BE2C (cell line): Measurements from ENCODE around the gene CYTH4.

ENCODE experiments used
- DNase-seq: peaks from one replicate; pipeline ENCODE4 v3.0.0-alpha.2; 2020
- H3K27me3 ChIP-seq: fragments of 250-450 bp; sonication (Bioruptor Pico); 2 replicates; pipeline ENCODE4 v1.5.1; 2020; ENCODE audit warnings: mild to moderate bottlenecking
- H3K36me3 ChIP-seq: fragments of 250-450 bp; sonication (Bioruptor Pico); 2 replicates; pipeline ENCODE4 v1.5.1; 2020; ENCODE audit warnings: mild to moderate bottlenecking
- H3K4me1 ChIP-seq: fragments of 250-450 bp; sonication (Bioruptor Pico); 2 replicates; pipeline ENCODE4 v1.5.1; 2020
- H3K4me3 ChIP-seq: 2 replicates; pipeline ENCODE4 v1.5.1; 2011; ENCODE audit warnings: low read depth, low read length
- H3K9me3 ChIP-seq: fragments of 250-450 bp; sonication (Bioruptor Pico); 2 replicates; pipeline ENCODE4 v1.5.1; 2020
- TF ChIP-seq, protein P1 (sequence below): IDR thresholded peaks from 2 replicates; pipeline ENCODE4 v1.5.1; 2012; ENCODE audit warnings: mild to moderate bottlenecking, low read depth, low read length

CYTH4 gene

DNA sequence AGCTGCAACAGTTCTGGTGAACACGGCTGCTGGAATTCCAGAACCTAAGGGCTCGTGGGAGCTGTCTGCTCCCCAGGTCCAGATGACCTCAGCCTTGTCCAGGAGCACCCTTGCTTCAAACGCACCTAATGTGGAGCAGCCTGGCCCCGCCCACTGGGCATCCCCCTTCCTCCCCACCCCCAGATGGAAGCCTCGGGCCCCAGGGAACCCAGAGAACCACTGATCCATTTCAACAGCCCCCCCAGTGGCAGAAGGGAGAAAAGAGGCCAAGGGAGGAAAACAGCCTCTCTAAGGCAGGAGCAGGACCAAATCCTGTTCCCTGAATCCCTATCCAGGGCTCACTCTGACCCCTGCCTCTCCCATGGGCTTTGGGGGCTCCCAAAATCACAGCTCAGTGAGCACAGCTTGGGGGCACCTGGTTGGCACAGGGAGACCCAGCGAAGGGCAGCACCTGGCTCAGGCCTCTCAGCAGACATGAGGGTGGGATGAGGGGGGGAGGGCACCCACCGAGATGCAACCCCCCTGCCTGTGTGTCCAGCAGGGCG is 1.2 kb downstream of the CYTH4 start:
- H3K27me3 ChIP-seq, result peaks cover 6% of the 10 kb centered on the region; the same call in 1 of the 2 replicates
- H3K36me3 ChIP-seq, result no peaks in the 10 kb centered on the region
- TF ChIP-seq, protein P1, sequence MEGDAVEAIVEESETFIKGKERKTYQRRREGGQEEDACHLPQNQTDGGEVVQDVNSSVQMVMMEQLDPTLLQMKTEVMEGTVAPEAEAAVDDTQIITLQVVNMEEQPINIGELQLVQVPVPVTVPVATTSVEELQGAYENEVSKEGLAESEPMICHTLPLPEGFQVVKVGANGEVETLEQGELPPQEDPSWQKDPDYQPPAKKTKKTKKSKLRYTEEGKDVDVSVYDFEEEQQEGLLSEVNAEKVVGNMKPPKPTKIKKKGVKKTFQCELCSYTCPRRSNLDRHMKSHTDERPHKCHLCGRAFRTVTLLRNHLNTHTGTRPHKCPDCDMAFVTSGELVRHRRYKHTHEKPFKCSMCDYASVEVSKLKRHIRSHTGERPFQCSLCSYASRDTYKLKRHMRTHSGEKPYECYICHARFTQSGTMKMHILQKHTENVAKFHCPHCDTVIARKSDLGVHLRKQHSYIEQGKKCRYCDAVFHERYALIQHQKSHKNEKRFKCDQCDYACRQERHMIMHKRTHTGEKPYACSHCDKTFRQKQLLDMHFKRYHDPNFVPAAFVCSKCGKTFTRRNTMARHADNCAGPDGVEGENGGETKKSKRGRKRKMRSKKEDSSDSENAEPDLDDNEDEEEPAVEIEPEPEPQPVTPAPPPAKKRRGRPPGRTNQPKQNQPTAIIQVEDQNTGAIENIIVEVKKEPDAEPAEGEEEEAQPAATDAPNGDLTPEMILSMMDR, result no peak
- H3K4me1 ChIP-seq, result no peaks in the 10 kb centered on the region
- no peaks in the 10 kb centered on the region; the same call in 1 of the 2 replicates for H3K9me3 ChIP-seq
- no peak for DNase-seq
- no peak overlapping the region for H3K4me3 ChIP-seq

DNA sequence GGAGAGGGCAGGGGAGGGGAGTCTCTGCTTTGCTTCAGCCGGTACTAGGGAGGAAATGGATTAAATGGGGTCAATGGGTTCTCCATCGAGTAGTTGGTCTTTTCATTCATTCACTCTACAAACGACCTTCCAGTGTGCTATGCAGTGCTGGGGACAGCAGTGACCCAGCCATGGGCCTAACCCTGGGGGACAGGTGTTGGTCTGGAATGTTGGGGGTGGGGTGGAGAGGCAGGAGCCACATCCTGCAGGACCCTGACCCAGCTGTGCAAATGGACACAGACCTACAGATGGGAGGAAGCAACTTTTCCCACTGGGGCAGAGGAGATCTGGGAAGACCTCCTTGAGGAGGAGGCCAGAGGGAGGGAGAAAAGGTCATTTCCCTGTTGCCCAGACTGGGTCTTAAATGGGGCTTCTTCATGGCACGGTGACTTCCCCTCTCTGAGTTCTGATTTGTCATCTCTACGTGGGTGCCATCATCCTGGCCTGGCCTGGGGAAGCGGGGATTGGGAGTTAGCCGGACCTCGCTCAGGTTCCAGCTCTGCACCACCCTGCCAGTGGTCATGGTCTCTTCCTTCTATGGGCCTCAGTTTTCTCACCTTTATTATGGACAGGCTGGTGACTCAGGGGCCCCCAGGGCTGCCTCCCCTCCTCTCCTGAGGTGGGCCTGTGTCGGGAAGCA is 2.0 kb downstream of the CYTH4 start:
- Histone ChIP-seq H3K36me3 (no peaks in the 10 kb centered on the region), H3K9me3 (no peaks in the 10 kb centered on the region; the same call in 1 of the 2 replicates), H3K4me1 (no peaks in the 10 kb centered on the region), H3K4me3 (no peak overlapping the region), H3K27me3 (peaks cover 6% of the 10 kb centered on the region; the same call in 1 of the 2 replicates)
- no peak for DNase-seq
- TF ChIP-seq, protein P1, result no peak

DNA sequence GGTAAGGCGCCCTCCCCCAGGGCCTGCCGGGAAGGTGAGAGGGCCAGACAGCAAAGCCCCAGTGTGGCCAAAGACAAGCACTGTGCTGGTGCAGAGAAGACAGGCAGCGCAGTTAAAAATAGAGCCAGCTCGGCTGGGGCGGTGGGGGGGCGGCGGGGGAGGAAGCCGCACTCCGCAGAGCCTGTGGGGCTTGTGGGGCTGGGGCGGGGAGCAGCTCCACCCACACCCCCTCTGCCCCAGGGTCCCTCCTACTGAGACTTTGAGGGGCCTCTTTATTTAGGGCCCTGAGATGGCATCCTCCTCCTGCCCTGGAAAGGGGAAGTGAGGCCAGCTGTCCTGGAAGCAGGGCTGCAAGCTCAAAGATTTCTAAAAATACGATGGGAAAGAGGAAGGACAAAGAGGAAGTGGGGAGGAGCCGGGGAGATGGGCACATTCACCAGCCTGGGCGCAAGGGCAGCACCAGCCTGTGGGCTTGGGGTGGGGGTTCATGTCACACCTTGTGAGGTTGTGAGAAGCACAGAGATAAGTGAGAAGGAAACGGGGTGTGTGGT is 2.6 kb downstream of the CYTH4 start:
- H3K9me3 ChIP-seq, result no peaks in the 10 kb centered on the region; the same call in 1 of the 2 replicates
- H3K36me3 ChIP-seq, result no peaks in the 10 kb centered on the region
- peaks cover 6% of the 10 kb centered on the region; the same call in 1 of the 2 replicates for H3K27me3 ChIP-seq
- H3K4me1 ChIP-seq, result no peaks in the 10 kb centered on the region
- no peak for DNase-seq
- no peak overlapping the region for H3K4me3 ChIP-seq
- TF ChIP-seq, protein P1, result no peak

DNA sequence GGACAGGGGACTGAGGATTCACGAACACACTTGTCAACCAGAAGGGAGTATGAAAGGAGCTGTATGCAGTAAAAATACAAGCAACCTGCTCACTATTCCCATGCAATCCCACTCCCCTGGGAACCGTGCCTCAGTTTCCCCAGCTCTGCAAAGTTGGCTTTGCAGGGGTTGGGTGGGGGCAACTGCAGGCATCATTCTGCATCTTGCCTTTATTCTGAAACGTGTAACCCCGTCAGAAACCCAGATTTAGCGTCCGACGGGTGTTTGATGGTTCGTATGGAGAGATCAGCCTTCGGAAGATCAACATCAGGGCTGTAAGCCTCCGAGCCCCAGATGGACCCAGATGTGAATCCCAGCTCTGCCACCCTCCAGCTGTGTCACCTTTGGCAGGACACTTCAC is 3.6 kb downstream of the CYTH4 start:
- Histone ChIP-seq H3K36me3 (no peaks in the 10 kb centered on the region), H3K4me1 (no peaks in the 10 kb centered on the region), H3K27me3 (peaks cover 6% of the 10 kb centered on the region; the same call in 1 of the 2 replicates), H3K4me3 (no peak overlapping the region), H3K9me3 (no peaks in the 10 kb centered on the region; the same call in 1 of the 2 replicates)
- TF ChIP-seq, protein P1, result no peak
- DNase-seq, result no peak

DNA sequence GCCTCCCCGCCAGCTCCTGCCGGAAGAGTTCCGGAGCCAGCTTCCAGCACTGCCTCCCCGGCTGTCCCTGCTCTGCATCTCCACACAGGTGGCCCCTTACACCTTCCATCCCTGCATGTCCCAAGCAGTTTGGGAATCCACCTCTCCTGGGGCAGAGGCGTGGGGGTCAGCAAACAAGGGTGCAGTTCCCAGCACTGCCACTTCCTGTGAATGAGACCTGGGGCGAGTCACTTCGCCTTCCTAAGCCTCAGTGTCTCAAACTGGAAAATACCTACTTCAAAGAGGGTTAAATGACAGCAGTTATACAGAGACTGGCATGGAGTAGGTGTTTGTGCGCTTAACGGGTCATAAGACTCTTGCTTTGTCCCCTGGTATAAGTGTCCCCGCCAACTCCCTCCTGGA is 5.2 kb downstream of the CYTH4 start:
- Histone ChIP-seq H3K4me1 (no peaks in the 10 kb centered on the region), H3K27me3 (peaks cover 6% of the 10 kb centered on the region; the same call in 1 of the 2 replicates), H3K9me3 (peaks cover 10% of the 10 kb centered on the region; the same call in 1 of the 2 replicates), H3K36me3 (no peaks in the 10 kb centered on the region), H3K4me3 (no peak overlapping the region)
- TF ChIP-seq, protein P1, result no peak
- no peak for DNase-seq

DNA sequence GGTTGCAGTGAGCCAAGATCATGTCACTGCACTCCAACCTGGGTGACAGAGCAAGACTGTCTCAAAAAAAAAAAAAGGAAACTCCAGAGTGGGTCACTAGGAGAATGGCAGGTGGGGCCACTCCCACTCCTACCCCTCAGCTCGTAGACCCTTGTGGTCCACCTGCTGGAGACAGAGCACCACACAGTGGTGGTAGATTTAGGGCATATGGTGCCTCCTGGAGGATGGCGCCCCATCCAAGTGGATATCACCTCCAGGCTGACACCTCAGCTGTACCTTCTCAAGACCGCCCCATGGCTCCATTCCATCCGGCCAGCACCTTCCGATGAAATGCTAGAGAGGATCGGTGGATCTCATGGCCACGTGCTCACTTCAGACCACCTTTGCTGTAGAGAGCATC is 6.2 kb downstream of the CYTH4 start:
- TF ChIP-seq, protein P1, result no peak
- H3K9me3 ChIP-seq, result peaks cover 10% of the 10 kb centered on the region; the same call in 1 of the 2 replicates
- no peaks in the 10 kb centered on the region for H3K36me3 ChIP-seq
- H3K27me3 ChIP-seq, result peaks cover 6% of the 10 kb centered on the region; the same call in 1 of the 2 replicates
- no peak overlapping the region for H3K4me3 ChIP-seq
- DNase-seq, result no peak
- no peaks in the 10 kb centered on the region for H3K4me1 ChIP-seq
